ENCODE data around the gene MOV10L1.

GRCh38 chr22:50134481-50134880 lies 44.7 kb downstream of the MOV10L1 start:
- TF ChIP-seq CTCF (IDR thresholded peaks at IDR 0.05) (no peak), POLR2A (IDR thresholded peaks at IDR 0.05) (no peak)

All from thyroid gland (tissue), 4 donors.